Natural killer cell (primary cell): Measurements from ENCODE around the gene C14orf132. TPM values are rescaled to one million over a fixed set of nuclear protein-coding genes. Genes with fewer than 3 reads are reported as not detected.

Experiments
- ATAC-seq, 3 donors: fragments of 150-1000 bp in 2 of 3; fragments of 200-7000 bp in 1 of 3; cut with Tn5 transposase; 1 replicate in 1 of 3; 2 replicates in 2 of 3; pipeline ENCODE4 v1.10.0; 2021; ENCODE audit warnings: mild to moderate bottlenecking in 2 of 3, moderate library complexity in 2 of 3
- DNase-seq, 2 donors: peaks; one replicate each; pipeline versions ENCODE4 v3.0.0 to v3.0.0-alpha.2; 2013 to 2021; ENCODE audit warnings: mixed read lengths in 1 of 2
- H3K27ac ChIP-seq: one replicate; pipeline ENCODE4 v1.5.1; 2013; ENCODE audit warnings: mild to moderate bottlenecking, low read length
- H3K27me3 ChIP-seq: one replicate; pipeline ENCODE4 v1.6.1; 2013; ENCODE audit warnings: low read length; ENCODE audit not compliant: control insufficient read depth, insufficient read depth
- H3K36me3 ChIP-seq: one replicate; pipeline ENCODE4 v1.6.1; 2013; ENCODE audit warnings: low read length; ENCODE audit not compliant: control insufficient read depth, insufficient read depth
- H3K4me1 ChIP-seq: one replicate; pipeline ENCODE4 v1.6.1; 2013; ENCODE audit warnings: low read length; ENCODE audit not compliant: control insufficient read depth, insufficient read depth
- H3K4me3 ChIP-seq: one replicate; pipeline ENCODE4 v1.5.1; 2013; ENCODE audit warnings: low read length
- H3K9me3 ChIP-seq: one replicate; pipeline ENCODE4 v1.6.1; 2013; ENCODE audit warnings: low read length; ENCODE audit not compliant: control insufficient read depth, insufficient read depth
- H3K27ac Mint-ChIP-seq, 2 donors: one replicate each; pipeline ENCODE4 v1.8.0; 2022; ENCODE audit warnings: mild to moderate bottlenecking in 2 of 2, mixed read lengths in 2 of 2, moderate library complexity in 1 of 2
- H3K27me3 Mint-ChIP-seq, 2 donors: one replicate each; pipeline ENCODE4 v1.8.0; 2022; ENCODE audit warnings: low read depth in 2 of 2, mixed read lengths in 2 of 2
- H3K36me3 Mint-ChIP-seq: one replicate; pipeline ENCODE4 v1.8.0; 2022; ENCODE audit warnings: mixed read lengths
- H3K4me1 Mint-ChIP-seq, 2 donors: one replicate each; pipeline ENCODE4 v1.8.0; 2022; ENCODE audit warnings: mixed read lengths in 2 of 2
- H3K4me3 Mint-ChIP-seq: one replicate; pipeline ENCODE4 v1.8.0; 2022; ENCODE audit warnings: mild to moderate bottlenecking, moderate library complexity, mixed read lengths
- H3K9me3 Mint-ChIP-seq, 2 donors: one replicate each; pipeline ENCODE4 v1.8.0; 2022; ENCODE audit warnings: mixed read lengths in 2 of 2
- WGBS: methylation state at CpG from one replicate; pipeline ENCODE4 v1.1.7; 2013; ENCODE audit warnings: missing lambda C conversion rate; ENCODE audit not compliant: insufficient coverage; 5-methylcytosine and 5-hydroxymethylcytosine counted together
- intact Hi-C: fragments of 100-400 bp; cut with micrococcal nuclease; formaldehyde crosslinking; loops from one replicate; pipeline ENCODE4 v1.14.2; 2022
- total RNA-seq, 4 donors: library from RNA; stranded (reverse); fragments of 120-200 nt in 1 of 4; gene quantifications; one replicate each; pipeline versions ENCODE4 v1.2.3 to v1.2.4, GENCODE V29; 2013 to 2022
- TF ChIP-seq, protein P1 (sequence below): fragments of 200-600 bp; IDR thresholded peaks from one replicate; pipeline ENCODE4 v1.8.0; 2022; ENCODE audit warnings: antibody characterized with exemption

The C14orf132 gene
- total RNA-seq, 3 donors from 2014 or later (not counting 1 experiment from before 2014, with no cell fraction given): 0.07 to 0.23 TPM; not detected in 1

DNA sequence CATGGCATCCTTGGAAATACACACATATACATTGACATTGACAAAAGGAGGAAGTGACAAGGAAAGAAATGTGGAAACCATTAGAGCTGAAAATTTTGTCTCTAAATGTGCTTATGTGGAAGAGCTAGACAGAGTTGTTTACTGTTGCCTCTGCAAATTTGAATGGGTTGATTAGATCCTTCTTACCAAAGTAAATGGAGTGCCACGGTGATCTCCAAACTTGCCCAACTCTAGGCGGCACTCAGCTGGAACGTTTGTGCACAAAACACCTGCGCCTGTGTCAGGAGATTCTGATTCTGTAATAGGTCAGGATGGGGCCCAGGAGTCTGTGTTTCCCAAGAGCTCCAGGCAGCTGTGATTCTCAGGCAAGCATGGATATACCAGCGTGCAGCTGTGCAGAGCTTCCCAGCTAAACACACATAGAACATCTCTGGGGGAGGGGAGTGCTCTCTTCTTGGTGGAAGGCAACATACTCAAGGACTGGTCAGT is 87.7 kb downstream of the C14orf132 start:
- Histone ChIP-seq H3K27me3 (no peaks in the 10 kb centered on the region), H3K36me3 (no peaks in the 10 kb centered on the region), H3K4me1 (peaks cover 9% of the 10 kb centered on the region), H3K9me3 (no peaks in the 10 kb centered on the region), H3K4me3 (no peak overlapping the region), H3K27ac (peak overlapping the region; percentile 23)
- Mint-ChIP-seq H3K27ac (no peak overlapping the region), H3K4me1 (peaks cover 0 to 12% of the 10 kb centered on the region in 2 donors), H3K4me3 (peak overlapping the region; percentile 26), H3K9me3 (no peaks in the 10 kb centered on the region), H3K27me3 (peaks cover 11 to 16% of the 10 kb centered on the region in 2 donors), H3K36me3 (no peaks in the 10 kb centered on the region)
- 90% methylated on average over 4 of the region's 5 CpGs for WGBS
- intact Hi-C loops: no loop called here
- ATAC-seq (no peak), DNase-seq (no peak)
- TF ChIP-seq, protein P1, sequence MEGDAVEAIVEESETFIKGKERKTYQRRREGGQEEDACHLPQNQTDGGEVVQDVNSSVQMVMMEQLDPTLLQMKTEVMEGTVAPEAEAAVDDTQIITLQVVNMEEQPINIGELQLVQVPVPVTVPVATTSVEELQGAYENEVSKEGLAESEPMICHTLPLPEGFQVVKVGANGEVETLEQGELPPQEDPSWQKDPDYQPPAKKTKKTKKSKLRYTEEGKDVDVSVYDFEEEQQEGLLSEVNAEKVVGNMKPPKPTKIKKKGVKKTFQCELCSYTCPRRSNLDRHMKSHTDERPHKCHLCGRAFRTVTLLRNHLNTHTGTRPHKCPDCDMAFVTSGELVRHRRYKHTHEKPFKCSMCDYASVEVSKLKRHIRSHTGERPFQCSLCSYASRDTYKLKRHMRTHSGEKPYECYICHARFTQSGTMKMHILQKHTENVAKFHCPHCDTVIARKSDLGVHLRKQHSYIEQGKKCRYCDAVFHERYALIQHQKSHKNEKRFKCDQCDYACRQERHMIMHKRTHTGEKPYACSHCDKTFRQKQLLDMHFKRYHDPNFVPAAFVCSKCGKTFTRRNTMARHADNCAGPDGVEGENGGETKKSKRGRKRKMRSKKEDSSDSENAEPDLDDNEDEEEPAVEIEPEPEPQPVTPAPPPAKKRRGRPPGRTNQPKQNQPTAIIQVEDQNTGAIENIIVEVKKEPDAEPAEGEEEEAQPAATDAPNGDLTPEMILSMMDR: no peak

DNA sequence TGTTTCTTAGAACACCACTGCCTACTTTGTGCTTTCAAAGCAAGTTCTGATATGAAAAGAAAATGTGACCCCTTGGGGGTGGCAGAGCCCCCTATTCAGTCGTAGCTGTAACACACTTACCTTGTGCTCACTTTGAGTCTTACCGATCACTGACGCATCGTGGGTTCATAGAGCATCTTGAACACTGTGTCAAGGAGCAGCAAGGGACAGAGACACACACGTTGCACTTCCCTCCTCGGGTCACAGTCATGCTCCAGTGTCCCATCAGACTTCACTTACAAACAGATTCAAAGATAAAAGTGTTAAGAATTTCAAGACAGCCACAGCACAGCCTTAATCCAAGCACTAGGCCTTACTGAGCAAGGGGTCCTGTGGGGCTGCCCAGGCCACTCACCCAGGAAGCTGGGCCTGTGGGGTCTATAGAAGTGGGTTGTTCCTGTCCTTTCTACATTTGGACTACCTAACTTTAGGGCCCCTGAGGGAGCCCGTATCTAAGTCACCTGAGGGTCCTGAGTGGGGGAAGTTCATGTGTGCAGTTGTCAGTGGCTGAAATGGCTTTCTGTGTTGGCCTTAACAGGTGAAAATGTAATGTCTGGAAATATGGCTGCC is 90.1 kb downstream of the C14orf132 start:
- no peaks in the 10 kb centered on the region for H3K9me3 Mint-ChIP-seq
- Histone ChIP-seq H3K4me1 (peaks cover 9% of the 10 kb centered on the region), H3K9me3 (no peaks in the 10 kb centered on the region), H3K4me3 (no peak overlapping the region), H3K27ac (no peak overlapping the region), H3K36me3 (no peaks in the 10 kb centered on the region), H3K27me3 (peaks cover 3% of the 10 kb centered on the region)
- peaks cover 11 to 25% of the 10 kb centered on the region in 2 donors for H3K27me3 Mint-ChIP-seq
- DNase-seq (no peak), ATAC-seq (no peak)
- TF ChIP-seq, protein P1: no peak
- no peak overlapping the region for H3K4me3 Mint-ChIP-seq
- intact Hi-C loops: no loop called here
- no peaks in the 10 kb centered on the region for H3K36me3 Mint-ChIP-seq
- peaks cover 0 to 5% of the 10 kb centered on the region in 2 donors for H3K4me1 Mint-ChIP-seq
- no peak overlapping the region for H3K27ac Mint-ChIP-seq
- 84% methylated on average over 7 of the region's 7 CpGs for WGBS

DNA sequence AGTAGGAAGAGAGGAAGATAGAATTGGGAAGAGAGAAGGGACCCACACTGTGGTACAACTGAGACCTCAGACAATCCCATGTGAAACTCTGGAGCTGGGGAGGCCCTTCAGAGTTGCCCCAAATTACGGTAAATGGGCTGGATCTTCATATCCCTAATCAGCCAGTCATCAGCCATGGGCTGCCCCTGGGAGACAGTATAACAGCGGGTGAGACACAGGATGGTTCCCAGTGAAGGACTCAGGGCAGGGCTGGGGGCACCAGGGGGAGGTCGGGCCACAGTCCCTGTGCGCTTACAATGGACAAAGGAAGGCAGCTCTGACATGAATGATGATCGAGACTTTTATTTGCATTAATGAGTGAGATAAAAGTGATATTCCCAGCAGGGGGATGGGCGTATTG is 91.2 kb downstream of the C14orf132 start:
- peaks cover 9% of the 10 kb centered on the region for H3K4me1 ChIP-seq
- Mint-ChIP-seq H3K27me3 (peaks cover 16 to 29% of the 10 kb centered on the region in 2 donors), H3K9me3 (no peaks in the 10 kb centered on the region)

More for the DNA sequence above, 91.2 kb downstream of the C14orf132 start:
- Histone ChIP-seq H3K4me3 (no peak overlapping the region), H3K27ac (no peak overlapping the region), H3K36me3 (no peaks in the 10 kb centered on the region), H3K27me3 (peaks cover 3% of the 10 kb centered on the region), H3K9me3 (no peaks in the 10 kb centered on the region)
- no peak overlapping the region for H3K27ac Mint-ChIP-seq
- TF ChIP-seq, protein P1: no peak
- DNase-seq (no peak), ATAC-seq (no peak)
- intact Hi-C loops: no loop called here
- no peak overlapping the region for H3K4me3 Mint-ChIP-seq
- peaks cover 0 to 5% of the 10 kb centered on the region in 2 donors for H3K4me1 Mint-ChIP-seq
- 93% methylated on average over 5 of the region's 6 CpGs for WGBS
- no peaks in the 10 kb centered on the region for H3K36me3 Mint-ChIP-seq
